ENCODE measurements around the gene FGF12. TPM values are rescaled to one million over a fixed set of nuclear protein-coding genes. Genes with fewer than 3 reads are reported as not detected.

The FGF12 gene
- total RNA-seq, 1 experiment from 2014 or later = 0.51 TPM

DNA sequence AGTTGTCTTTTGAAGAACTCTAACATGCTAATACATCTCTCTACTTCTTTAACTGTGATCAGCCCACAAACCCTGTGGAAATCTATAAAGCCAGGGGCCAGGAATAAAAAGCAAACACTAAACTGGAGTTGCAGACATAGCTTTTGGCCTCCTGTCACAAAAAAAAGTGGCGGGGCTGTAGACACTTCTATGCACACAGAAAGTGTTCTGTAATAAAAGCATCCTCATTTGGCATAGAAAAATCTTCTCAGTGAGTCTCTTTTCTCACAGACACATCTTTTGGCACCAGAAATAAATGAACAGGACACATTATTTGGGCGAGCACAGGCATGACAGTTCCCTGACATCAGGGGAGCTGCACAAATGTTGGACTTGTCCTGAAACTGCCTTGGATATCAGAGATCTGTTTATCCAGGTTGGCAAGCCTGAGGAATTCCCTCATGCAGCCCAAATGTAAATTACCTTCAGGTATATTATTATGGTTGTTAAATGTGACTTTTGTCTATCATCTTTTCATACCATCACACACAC lies 355.4 kb downstream of the FGF12 start:
- Histone ChIP-seq H3K36me3 (ENCODE audit: control insufficient read depth, insufficient read depth, low read length) (no peaks in the 10 kb centered on the region), H3K4me3 (ENCODE audit: low read depth in 2 of 2, low read length in 2 of 2) (no peak overlapping the region), H3K9me3 (ENCODE audit: control insufficient read depth, insufficient read depth, low read depth, low read length) (no peaks in the 10 kb centered on the region), H3K27me3 (ENCODE audit: control insufficient read depth, insufficient read depth, low read length) (no peaks in the 10 kb centered on the region), H3K4me1 (ENCODE audit: control insufficient read depth, insufficient read depth, low read length) (no peaks in the 10 kb centered on the region), H3K27ac (ENCODE audit: low read length) (no peak overlapping the region)
- ATAC-seq = no peak
- in situ Hi-C loops (cut with HindIII; ENCODE audit: low pct_unique_long_range_greater_than_20kb, low sequenced_read_pairs) = no loop called here
- ChIA-PET CTCF (no interaction called here), POLR2A (no interaction called here)
- no peak for DNase-seq (ENCODE audit: low read depth, low spot score)
- no TSS peak for BruUV-seq (replicated peaks)
- TF ChIP-seq TCF7L2 (IDR thresholded peaks at IDR 0.05; ENCODE audit: low read depth, low read length) = no peak
- no peak for TF ChIP-seq SIN3A (IDR thresholded peaks at IDR 0.05; ENCODE audit: borderline replicate concordance, insufficient read depth, low read depth, low read length)
- TF ChIP-seq POLR2AphosphoS5 (IDR thresholded peaks at IDR 0.05; ENCODE audit: low read depth, low read length) = no peak
- TF ChIP-seq, protein P1, sequence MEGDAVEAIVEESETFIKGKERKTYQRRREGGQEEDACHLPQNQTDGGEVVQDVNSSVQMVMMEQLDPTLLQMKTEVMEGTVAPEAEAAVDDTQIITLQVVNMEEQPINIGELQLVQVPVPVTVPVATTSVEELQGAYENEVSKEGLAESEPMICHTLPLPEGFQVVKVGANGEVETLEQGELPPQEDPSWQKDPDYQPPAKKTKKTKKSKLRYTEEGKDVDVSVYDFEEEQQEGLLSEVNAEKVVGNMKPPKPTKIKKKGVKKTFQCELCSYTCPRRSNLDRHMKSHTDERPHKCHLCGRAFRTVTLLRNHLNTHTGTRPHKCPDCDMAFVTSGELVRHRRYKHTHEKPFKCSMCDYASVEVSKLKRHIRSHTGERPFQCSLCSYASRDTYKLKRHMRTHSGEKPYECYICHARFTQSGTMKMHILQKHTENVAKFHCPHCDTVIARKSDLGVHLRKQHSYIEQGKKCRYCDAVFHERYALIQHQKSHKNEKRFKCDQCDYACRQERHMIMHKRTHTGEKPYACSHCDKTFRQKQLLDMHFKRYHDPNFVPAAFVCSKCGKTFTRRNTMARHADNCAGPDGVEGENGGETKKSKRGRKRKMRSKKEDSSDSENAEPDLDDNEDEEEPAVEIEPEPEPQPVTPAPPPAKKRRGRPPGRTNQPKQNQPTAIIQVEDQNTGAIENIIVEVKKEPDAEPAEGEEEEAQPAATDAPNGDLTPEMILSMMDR (IDR thresholded peaks at IDR 0.05) = no peak
- TF ChIP-seq, protein P2, sequence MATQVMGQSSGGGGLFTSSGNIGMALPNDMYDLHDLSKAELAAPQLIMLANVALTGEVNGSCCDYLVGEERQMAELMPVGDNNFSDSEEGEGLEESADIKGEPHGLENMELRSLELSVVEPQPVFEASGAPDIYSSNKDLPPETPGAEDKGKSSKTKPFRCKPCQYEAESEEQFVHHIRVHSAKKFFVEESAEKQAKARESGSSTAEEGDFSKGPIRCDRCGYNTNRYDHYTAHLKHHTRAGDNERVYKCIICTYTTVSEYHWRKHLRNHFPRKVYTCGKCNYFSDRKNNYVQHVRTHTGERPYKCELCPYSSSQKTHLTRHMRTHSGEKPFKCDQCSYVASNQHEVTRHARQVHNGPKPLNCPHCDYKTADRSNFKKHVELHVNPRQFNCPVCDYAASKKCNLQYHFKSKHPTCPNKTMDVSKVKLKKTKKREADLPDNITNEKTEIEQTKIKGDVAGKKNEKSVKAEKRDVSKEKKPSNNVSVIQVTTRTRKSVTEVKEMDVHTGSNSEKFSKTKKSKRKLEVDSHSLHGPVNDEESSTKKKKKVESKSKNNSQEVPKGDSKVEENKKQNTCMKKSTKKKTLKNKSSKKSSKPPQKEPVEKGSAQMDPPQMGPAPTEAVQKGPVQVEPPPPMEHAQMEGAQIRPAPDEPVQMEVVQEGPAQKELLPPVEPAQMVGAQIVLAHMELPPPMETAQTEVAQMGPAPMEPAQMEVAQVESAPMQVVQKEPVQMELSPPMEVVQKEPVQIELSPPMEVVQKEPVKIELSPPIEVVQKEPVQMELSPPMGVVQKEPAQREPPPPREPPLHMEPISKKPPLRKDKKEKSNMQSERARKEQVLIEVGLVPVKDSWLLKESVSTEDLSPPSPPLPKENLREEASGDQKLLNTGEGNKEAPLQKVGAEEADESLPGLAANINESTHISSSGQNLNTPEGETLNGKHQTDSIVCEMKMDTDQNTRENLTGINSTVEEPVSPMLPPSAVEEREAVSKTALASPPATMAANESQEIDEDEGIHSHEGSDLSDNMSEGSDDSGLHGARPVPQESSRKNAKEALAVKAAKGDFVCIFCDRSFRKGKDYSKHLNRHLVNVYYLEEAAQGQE (IDR thresholded peaks at IDR 0.05; ENCODE audit: insufficient read depth in 1 of 2, low read depth in 2 of 2, low read length in 1 of 2) = no peak
- intact Hi-C loops (cut with micrococcal nuclease; ENCODE audit: unreplicated experiment) = no loop called here

DNA sequence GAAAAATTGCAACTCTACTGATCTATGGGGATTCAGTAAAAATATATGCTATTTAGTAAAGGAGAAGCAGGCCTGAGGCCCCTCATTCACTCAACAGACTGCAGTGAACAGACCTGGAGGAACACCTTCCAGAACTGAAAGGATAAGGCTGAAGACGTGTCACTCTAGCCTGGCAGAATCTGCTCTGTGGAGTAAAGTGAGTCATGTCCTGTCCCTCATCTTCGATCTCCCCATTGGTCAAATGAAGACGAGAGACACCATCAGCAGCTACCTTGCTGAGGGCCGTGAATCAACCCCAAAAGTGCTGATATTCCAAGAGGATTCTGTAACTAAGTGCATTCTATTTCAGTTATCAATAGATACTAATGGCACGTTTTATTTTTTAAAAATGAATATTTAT lies 359.7 kb downstream of the FGF12 start:
- intact Hi-C loops (cut with micrococcal nuclease; ENCODE audit: unreplicated experiment) = no loop called here
- no peaks in the 10 kb centered on the region for H3K9me3 ChIP-seq (ENCODE audit: control insufficient read depth, insufficient read depth, low read depth, low read length)
- DNase-seq (ENCODE audit: low read depth, low spot score) = no peak
- ChIA-PET POLR2A (no interaction called here), CTCF (no interaction called here)
- TF ChIP-seq, protein P2 (IDR thresholded peaks at IDR 0.05; ENCODE audit: insufficient read depth in 1 of 2, low read depth in 2 of 2, low read length in 1 of 2) = no peak
- TF ChIP-seq SIN3A (IDR thresholded peaks at IDR 0.05; ENCODE audit: borderline replicate concordance, insufficient read depth, low read depth, low read length) (no peak), POLR2AphosphoS5 (IDR thresholded peaks at IDR 0.05; ENCODE audit: low read depth, low read length) (no peak), TCF7L2 (IDR thresholded peaks at IDR 0.05; ENCODE audit: low read depth, low read length) (no peak)
- TF ChIP-seq, protein P1 (IDR thresholded peaks at IDR 0.05) = no peak
- in situ Hi-C loops (cut with HindIII; ENCODE audit: low pct_unique_long_range_greater_than_20kb, low sequenced_read_pairs) = no loop called here
- ATAC-seq = no peak
- H3K4me3 ChIP-seq (ENCODE audit: low read depth in 2 of 2, low read length in 2 of 2) = no peak overlapping the region
- H3K27me3 ChIP-seq (ENCODE audit: control insufficient read depth, insufficient read depth, low read length) = no peaks in the 10 kb centered on the region
- no TSS peak for BruUV-seq (replicated peaks)
- no peaks in the 10 kb centered on the region for H3K36me3 ChIP-seq (ENCODE audit: control insufficient read depth, insufficient read depth, low read length)
- H3K4me1 ChIP-seq (ENCODE audit: control insufficient read depth, insufficient read depth, low read length) = no peaks in the 10 kb centered on the region
- H3K27ac ChIP-seq (ENCODE audit: low read length) = no peak overlapping the region

Data from Panc1 (cell line).